Tibial nerve (tissue), 3 donors: ENCODE results near the gene CHAMP1.

Experiments
- POLR2A ChIP-seq, 2 donors: fragments of 450-650 bp; IDR thresholded peaks; one replicate each; pipeline ENCODE4 v1.6.1; 2017; ENCODE audit warnings: antibody characterized with exemption in 2 of 2, mild to moderate bottlenecking in 2 of 2, moderate library complexity in 2 of 2
- TF ChIP-seq, protein P1 (sequence below), 5 experiments: fragments of 200-600 bp in 3 of 5; fragments of 450-650 bp in 2 of 5; sonication (generic) in 3 of 5; IDR thresholded peaks; one replicate each; pipeline ENCODE4 v1.5.1; 2016 to 2019; ENCODE audit warnings: antibody characterized with exemption in 5 of 5, mild to moderate bottlenecking in 3 of 5, moderate library complexity in 2 of 5

DNA sequence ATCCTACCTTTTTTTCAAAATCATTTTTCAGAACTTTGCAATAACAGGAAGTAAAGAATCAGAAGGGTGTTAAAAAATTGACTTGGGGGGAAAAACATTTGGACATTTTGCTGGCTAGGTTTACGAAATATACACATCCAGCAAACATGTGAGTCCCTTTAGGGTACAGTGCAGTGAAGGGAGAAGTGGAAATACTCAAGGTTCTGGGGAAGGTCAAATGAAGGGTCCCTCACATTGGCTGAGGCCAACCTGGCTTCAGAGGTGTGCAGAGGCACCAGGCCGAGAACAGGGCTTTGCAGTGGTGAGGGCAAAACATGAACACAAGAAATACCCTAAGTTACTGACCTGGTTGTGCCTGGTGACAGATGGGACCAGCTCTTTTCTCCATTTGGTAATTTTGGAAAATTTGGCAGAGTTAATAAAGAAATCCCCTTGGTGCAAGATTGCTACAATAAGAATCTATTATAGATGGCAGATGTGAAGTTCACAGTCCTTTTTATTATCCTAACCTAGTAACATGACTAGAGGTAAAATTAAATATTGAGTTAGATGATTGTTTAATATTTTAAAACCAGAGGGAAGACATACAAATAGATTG is 34.4 kb upstream of the CHAMP1 start:
- TF ChIP-seq, protein P1, sequence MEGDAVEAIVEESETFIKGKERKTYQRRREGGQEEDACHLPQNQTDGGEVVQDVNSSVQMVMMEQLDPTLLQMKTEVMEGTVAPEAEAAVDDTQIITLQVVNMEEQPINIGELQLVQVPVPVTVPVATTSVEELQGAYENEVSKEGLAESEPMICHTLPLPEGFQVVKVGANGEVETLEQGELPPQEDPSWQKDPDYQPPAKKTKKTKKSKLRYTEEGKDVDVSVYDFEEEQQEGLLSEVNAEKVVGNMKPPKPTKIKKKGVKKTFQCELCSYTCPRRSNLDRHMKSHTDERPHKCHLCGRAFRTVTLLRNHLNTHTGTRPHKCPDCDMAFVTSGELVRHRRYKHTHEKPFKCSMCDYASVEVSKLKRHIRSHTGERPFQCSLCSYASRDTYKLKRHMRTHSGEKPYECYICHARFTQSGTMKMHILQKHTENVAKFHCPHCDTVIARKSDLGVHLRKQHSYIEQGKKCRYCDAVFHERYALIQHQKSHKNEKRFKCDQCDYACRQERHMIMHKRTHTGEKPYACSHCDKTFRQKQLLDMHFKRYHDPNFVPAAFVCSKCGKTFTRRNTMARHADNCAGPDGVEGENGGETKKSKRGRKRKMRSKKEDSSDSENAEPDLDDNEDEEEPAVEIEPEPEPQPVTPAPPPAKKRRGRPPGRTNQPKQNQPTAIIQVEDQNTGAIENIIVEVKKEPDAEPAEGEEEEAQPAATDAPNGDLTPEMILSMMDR (IDR thresholded peaks at IDR 0.05), result no peak
- TF ChIP-seq POLR2A (IDR thresholded peaks at IDR 0.05), result no peak
